H1 (cell line): ENCODE data around the gene ACE. TPM values are rescaled to one million over a fixed set of nuclear protein-coding genes. Genes with fewer than 3 reads are reported as not detected.

ENCODE experiments used
- CHD7 ChIP-seq: fragments of 300-600 bp; sonication (generic); IDR thresholded peaks from 2 replicates; pipeline ENCODE4 v1.7.1; 2012; ENCODE audit warnings: low read length, moderate library complexity, mild to moderate bottlenecking, inconsistent platforms; ENCODE audit not compliant: insufficient replicate concordance
- EP300 ChIP-seq, 2 experiments: IDR thresholded peaks; 1 replicate in 1 of 2; 2 replicates in 1 of 2; pipeline ENCODE4 v1.6.1; 2011 to 2012; ENCODE audit warnings: low read depth in 2 of 2, low read length in 2 of 2, mild to moderate bottlenecking in 2 of 2, borderline replicate concordance in 1 of 2, inconsistent platforms in 1 of 2, moderate library complexity in 1 of 2
- EZH2 ChIP-seq: fragments of 200-600 bp; sonication (generic); IDR thresholded peaks from 2 replicates; pipeline ENCODE4 v1.7.1; 2012; ENCODE audit warnings: low read depth, mild to moderate bottlenecking, moderate library complexity, low read length, inconsistent platforms; ENCODE audit not compliant: severe bottlenecking
- FOSL1 ChIP-seq: IDR thresholded peaks from 2 replicates; pipeline ENCODE4 v1.6.1; 2011; ENCODE audit warnings: mild to moderate bottlenecking, low read depth, low read length, moderate library complexity; ENCODE audit not compliant: insufficient read depth
- KDM5A ChIP-seq: fragments of 200-600 bp; IDR thresholded peaks from 2 replicates; pipeline ENCODE4 v1.7.1; 2012; ENCODE audit warnings: mild to moderate bottlenecking, low read length, inconsistent platforms, mixed read lengths
- PHF8 ChIP-seq: fragments of 200-600 bp; sonication (generic); conservative IDR thresholded peaks from 2 replicates; pipeline ENCODE4 v1.7.1; 2012; ENCODE audit warnings: low read depth, mild to moderate bottlenecking, inconsistent platforms, low read length, moderate library complexity
- POLR2A ChIP-seq, 2 experiments: IDR thresholded peaks; 1 replicate in 1 of 2; 2 replicates in 1 of 2; pipeline ENCODE4 v1.6.1; 2011; ENCODE audit warnings: low read depth in 2 of 2, low read length in 2 of 2, mild to moderate bottlenecking in 2 of 2; ENCODE audit errors: control extremely low read depth in 1 of 2
- POU5F1 ChIP-seq: IDR thresholded peaks from 2 replicates; pipeline ENCODE4 v1.6.1; 2011; ENCODE audit warnings: low read depth, mild to moderate bottlenecking, low read length, moderate library complexity
- SIRT6 ChIP-seq: IDR thresholded peaks from one replicate; pipeline ENCODE4 v1.7.1; 2012; ENCODE audit warnings: low read length, inconsistent platforms
- SUZ12 ChIP-seq: fragments of 200-600 bp; sonication (generic); IDR thresholded peaks from 2 replicates; pipeline ENCODE4 v1.6.1; 2012; ENCODE audit warnings: mild to moderate bottlenecking, inconsistent platforms, low read length, moderate library complexity, mixed read lengths
- TAF1 ChIP-seq: IDR thresholded peaks from 2 replicates; pipeline ENCODE4 v1.6.1; 2011; ENCODE audit warnings: mild to moderate bottlenecking, low read depth, low read length
- polyA plus RNA-seq, 7 experiments: library from polyadenylated mRNA; depleted of rRNA in 3 of 7; stranded (reverse) in 5 of 7; unstranded in 2 of 7; fragments of >200 nt in 5 of 7; fragments of 200-250 nt in 2 of 7; gene quantifications; 1 replicate in 5 of 7; 2 replicates in 1 of 7; 4 replicates in 1 of 7; pipeline versions ENCODE4 v1.2.1 to v1.2.3, GENCODE V29; 2011 to 2013; ENCODE audit warnings: missing spikeins in 2 of 7, mixed read lengths in 2 of 7
- total RNA-seq: library from RNA; stranded (reverse); fragmentation: NEBNext Ultra II Directional; extraction: Animal tissue kit (Norgen Biotek cat#: 25700); gene quantifications from 2 replicates; pipeline ENCODE4 v1.2.1, GENCODE V29; 2021

The ACE gene
- total and polyA plus RNA-seq, 2 of the 8 experiments (the other 6 are each of a cell fraction or from before 2014, with no cell fraction given) = 2.5 to 5.5 TPM

GRCh38 chr17:63496663-63497400, 20.0 kb downstream of the ACE start (continued):
- TF ChIP-seq CHD7 (no peak), POLR2A (IDR thresholded peaks at IDR 0.05; ENCODE audit: control extremely low read depth in 1 of 2, low read depth in 2 of 2, low read length in 2 of 2) (no peak), KDM5A (no peak), TAF1 (no peak), PHF8 (no peak), EP300 (IDR thresholded peaks at IDR 0.05; ENCODE audit: borderline replicate concordance in 1 of 2, low read depth in 2 of 2, low read length in 2 of 2) (no peak), POU5F1 (no peak), FOSL1 (no peak), SIRT6 (no peak), SUZ12 (no peak), EZH2 (no peak)
